GM12878 (cell line): ENCODE data around the gene GMDS. TPM values are rescaled to one million over a fixed set of nuclear protein-coding genes. Genes with fewer than 3 reads are reported as not detected.
A peak's percentile ranks its signal among the peaks of the same experiment; 100 is the strongest.

Experiments
- ATF7 ChIP-seq: fragments of 450-650 bp; IDR thresholded peaks from 2 replicates; pipeline ENCODE4 v1.6.1; 2016; ENCODE audit warnings: low read depth, mild to moderate bottlenecking
- BRCA1 ChIP-seq: IDR thresholded peaks from 2 replicates; pipeline ENCODE4 v1.6.1; 2011; ENCODE audit warnings: low read depth, low read length, improper control_type of control experiment
- CHD2 ChIP-seq: IDR thresholded peaks from 2 replicates; pipeline ENCODE4 v1.6.1; 2011; ENCODE audit warnings: low read depth, low read length, improper control_type of control experiment, borderline replicate concordance
- ELK1 ChIP-seq: IDR thresholded peaks from 2 replicates; pipeline ENCODE4 v1.6.1; 2012; ENCODE audit warnings: low read depth, low read length, improper control_type of control experiment
- FOXM1 ChIP-seq: IDR thresholded peaks from 2 replicates; pipeline ENCODE4 v1.6.1; 2012; ENCODE audit warnings: low read depth, mild to moderate bottlenecking, inconsistent platforms, low read length, moderate library complexity
- GATAD2B ChIP-seq: fragments of 450-650 bp; conservative IDR thresholded peaks from 2 replicates; pipeline ENCODE4 v1.6.1; 2017; ENCODE audit warnings: low read depth, mild to moderate bottlenecking, moderate library complexity
- HDGF ChIP-seq: fragments of 450-650 bp; IDR thresholded peaks from 2 replicates; pipeline ENCODE4 v1.6.1; 2016; ENCODE audit warnings: antibody characterized with exemption
- MEF2B ChIP-seq: fragments of 450-650 bp; IDR thresholded peaks from 2 replicates; pipeline ENCODE4 v1.6.1; 2018; ENCODE audit warnings: mild to moderate bottlenecking, moderate library complexity; ENCODE audit not compliant: partially characterized antibody, poor library complexity, severe bottlenecking
- MTA2 ChIP-seq: fragments of 450-650 bp; IDR thresholded peaks from 2 replicates; pipeline ENCODE4 v1.6.1; 2016; ENCODE audit warnings: low read depth, mild to moderate bottlenecking, moderate library complexity
- NFYA ChIP-seq: IDR thresholded peaks from 2 replicates; pipeline ENCODE4 v1.6.1; 2011; ENCODE audit warnings: low read depth, mild to moderate bottlenecking, low read length, improper control_type of control experiment, borderline replicate concordance
- NKRF ChIP-seq: fragments of 450-650 bp; conservative IDR thresholded peaks from 2 replicates; pipeline ENCODE4 v1.6.1; 2017; ENCODE audit warnings: mild to moderate bottlenecking, moderate library complexity
- NR2C1 ChIP-seq: fragments of 450-650 bp; IDR thresholded peaks from 2 replicates; pipeline ENCODE4 v1.6.1; 2017; ENCODE audit warnings: antibody characterized with exemption, mild to moderate bottlenecking, moderate library complexity
- PAX5 ChIP-seq: IDR thresholded peaks from 2 replicates; pipeline ENCODE4 v1.6.1; 2011; ENCODE audit warnings: low read depth, low read length, borderline replicate concordance
- RELB ChIP-seq: fragments of 450-650 bp; IDR thresholded peaks from 2 replicates; pipeline ENCODE4 v1.6.1; 2017; ENCODE audit warnings: low read depth, mild to moderate bottlenecking, moderate library complexity
- REST ChIP-seq: IDR thresholded peaks from 2 replicates; pipeline ENCODE4 v1.6.1; 2012; ENCODE audit warnings: mild to moderate bottlenecking, low read depth, low read length
- SRF ChIP-seq, 2 experiments: IDR thresholded peaks; 2 replicates each; pipeline ENCODE4 v1.6.1; 2011; ENCODE audit warnings: low read depth in 2 of 2, low read length in 2 of 2, mild to moderate bottlenecking in 1 of 2, moderate library complexity in 1 of 2
- STAT3 ChIP-seq: IDR thresholded peaks from 2 replicates; pipeline ENCODE4 v1.6.1; 2011; ENCODE audit warnings: low read depth, low read length, improper control_type of control experiment
- TARDBP ChIP-seq: IDR thresholded peaks from 2 replicates; pipeline ENCODE4 v1.6.1; 2016; ENCODE audit warnings: borderline replicate concordance
- TCF3 ChIP-seq: IDR thresholded peaks from 2 replicates; pipeline ENCODE4 v1.6.1; 2012; ENCODE audit warnings: low read depth, mild to moderate bottlenecking, low read length, borderline replicate concordance; ENCODE audit not compliant: insufficient read depth
- polyA plus RNA-seq, 11 experiments: library from polyadenylated mRNA; depleted of rRNA in 4 of 11; unstranded in 6 of 11; stranded (reverse) in 5 of 11; fragments of >200 nt; fragmentation: Nextera tagmentation in 4 of 11; fragmentation: Illumina TruSeq in 1 of 11; extraction: Ambion mirVana in 4 of 11; extraction: Trizol in 1 of 11; gene quantifications; 1 replicate in 1 of 11; 2 replicates in 10 of 11; pipeline versions ENCODE4 v1.2.1 to v1.2.3, GENCODE V29; 2011 to 2016; ENCODE audit warnings: inconsistent platforms in 2 of 11, missing spikeins in 2 of 11, low read depth in 1 of 11
- total RNA-seq, 4 experiments: library from RNA; depleted of rRNA in 3 of 4; stranded (reverse); fragments of >200 nt in 3 of 4; fragmentation: Illumina TruSeq in 1 of 4; extraction: Trizol in 1 of 4; gene quantifications; 2 replicates each; pipeline versions ENCODE4 v1.2.1 to v1.2.3, GENCODE V29; 2013 to 2021
- TF ChIP-seq, protein P1 (sequence below): fragments of 450-650 bp; IDR thresholded peaks from 2 replicates; pipeline ENCODE4 v1.6.1; 2017; ENCODE audit warnings: antibody characterized with exemption, mild to moderate bottlenecking, moderate library complexity

The GMDS gene
- total and polyA plus RNA-seq, 10 of the 15 experiments (the other 5 are each of a cell fraction or from before 2014, with no cell fraction given) = 0.61 to 53.8 (median 29.3) TPM

- TF ChIP-seq ELK1 (no peak), HDGF (no peak), NFYA (no peak), MEF2B (peak; percentile 99), NKRF (no peak), FOXM1 (peak; percentile 98), TARDBP (no peak), TCF3 (peak; percentile 51; the same call in 1 of the 2 replicates), REST (no peak), RELB (peak; percentile 93), MTA2 (peak; percentile 94), BRCA1 (no peak), SRF (IDR thresholded peaks at IDR 0.05; ENCODE audit: low read depth in 2 of 2, low read length in 2 of 2) (peak in 1 of 2 experiments; percentile 71; a peak in 1 of 4 replicates), GATAD2B (peak; percentile 65; the same call in 1 of the 2 replicates), NR2C1 (no peak), CHD2 (peak; percentile 63; the same call in 1 of the 2 replicates), ATF7 (peak; percentile 61), PAX5 (peak; percentile 90), STAT3 (peak; percentile 84)
- TF ChIP-seq, protein P1, sequence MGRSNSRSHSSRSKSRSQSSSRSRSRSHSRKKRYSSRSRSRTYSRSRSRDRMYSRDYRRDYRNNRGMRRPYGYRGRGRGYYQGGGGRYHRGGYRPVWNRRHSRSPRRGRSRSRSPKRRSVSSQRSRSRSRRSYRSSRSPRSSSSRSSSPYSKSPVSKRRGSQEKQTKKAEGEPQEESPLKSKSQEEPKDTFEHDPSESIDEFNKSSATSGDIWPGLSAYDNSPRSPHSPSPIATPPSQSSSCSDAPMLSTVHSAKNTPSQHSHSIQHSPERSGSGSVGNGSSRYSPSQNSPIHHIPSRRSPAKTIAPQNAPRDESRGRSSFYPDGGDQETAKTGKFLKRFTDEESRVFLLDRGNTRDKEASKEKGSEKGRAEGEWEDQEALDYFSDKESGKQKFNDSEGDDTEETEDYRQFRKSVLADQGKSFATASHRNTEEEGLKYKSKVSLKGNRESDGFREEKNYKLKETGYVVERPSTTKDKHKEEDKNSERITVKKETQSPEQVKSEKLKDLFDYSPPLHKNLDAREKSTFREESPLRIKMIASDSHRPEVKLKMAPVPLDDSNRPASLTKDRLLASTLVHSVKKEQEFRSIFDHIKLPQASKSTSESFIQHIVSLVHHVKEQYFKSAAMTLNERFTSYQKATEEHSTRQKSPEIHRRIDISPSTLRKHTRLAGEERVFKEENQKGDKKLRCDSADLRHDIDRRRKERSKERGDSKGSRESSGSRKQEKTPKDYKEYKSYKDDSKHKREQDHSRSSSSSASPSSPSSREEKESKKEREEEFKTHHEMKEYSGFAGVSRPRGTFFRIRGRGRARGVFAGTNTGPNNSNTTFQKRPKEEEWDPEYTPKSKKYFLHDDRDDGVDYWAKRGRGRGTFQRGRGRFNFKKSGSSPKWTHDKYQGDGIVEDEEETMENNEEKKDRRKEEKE = no peak
Measured at GRCh38 chr6:1739680-1740079, 505.7 kb downstream of the GMDS start (continued).
